Tibial nerve (tissue), 4 donors: Measurements from ENCODE around the gene RSPH3. TPM values are rescaled to one million over a fixed set of nuclear protein-coding genes. Genes with fewer than 3 reads are reported as not detected.

Experiments
- DNase-seq, 2 donors: peaks; one replicate each; pipeline ENCODE4 v3.0.0-alpha.2; 2019; ENCODE audit warnings: low spot score in 2 of 2
- H3K27ac ChIP-seq, 4 donors: fragments of 200-600 bp; sonication (generic) in 3 of 4; one replicate each; pipeline ENCODE4 v1.5.1; 2017 to 2019; ENCODE audit warnings: mild to moderate bottlenecking in 1 of 4
- H3K27me3 ChIP-seq, 2 donors: fragments of 200-600 bp; sonication (generic) in 1 of 2; one replicate each; pipeline versions ENCODE4 v1.5.1 to v1.6.0; 2017 to 2019
- H3K36me3 ChIP-seq, 3 donors: fragments of 200-600 bp; sonication (generic); one replicate each; pipeline ENCODE4 v1.5.1; 2018 to 2019
- H3K4me1 ChIP-seq, 4 donors: fragments of 200-600 bp; sonication (generic) in 3 of 4; one replicate each; pipeline ENCODE4 v1.5.1; 2017 to 2019
- H3K4me3 ChIP-seq, 4 donors: fragments of 200-600 bp; sonication (generic) in 3 of 4; one replicate each; pipeline ENCODE4 v1.5.1; 2017 to 2019; ENCODE audit warnings: mild to moderate bottlenecking in 1 of 4, moderate library complexity in 1 of 4
- H3K9me3 ChIP-seq, 4 donors: fragments of 200-600 bp; sonication (generic) in 3 of 4; one replicate each; pipeline ENCODE4 v1.5.1; 2017 to 2019
- EP300 ChIP-seq, 2 donors: sonication (generic); formaldehyde crosslinking; IDR thresholded peaks; one replicate each; pipeline ENCODE4 v1.6.1; 2017; ENCODE audit warnings: antibody characterized with exemption in 2 of 2, mild to moderate bottlenecking in 1 of 2
- POLR2A ChIP-seq, 2 donors: fragments of 450-650 bp; IDR thresholded peaks; one replicate each; pipeline ENCODE4 v1.6.1; 2017; ENCODE audit warnings: antibody characterized with exemption in 2 of 2, mild to moderate bottlenecking in 2 of 2, moderate library complexity in 2 of 2
- WGBS, 2 donors: methylation state at CpG; one replicate each; pipeline ENCODE4 v1.1.5; 2018; 5-methylcytosine and 5-hydroxymethylcytosine counted together
- total RNA-seq, 4 donors: library from RNA; depleted of rRNA; stranded (reverse); fragments of >200 nt; gene quantifications; one replicate each; pipeline ENCODE4 v1.1.0, GENCODE V29; 2016
- TF ChIP-seq, protein P1 (sequence below), 5 experiments: fragments of 200-600 bp in 3 of 5; fragments of 450-650 bp in 2 of 5; sonication (generic) in 3 of 5; IDR thresholded peaks; one replicate each; pipeline ENCODE4 v1.5.1; 2016 to 2019; ENCODE audit warnings: antibody characterized with exemption in 5 of 5, mild to moderate bottlenecking in 3 of 5, moderate library complexity in 2 of 5

RSPH3 gene
- total RNA-seq, 4 donors from 2014 or later: 8.2 to 11.6 (median 11.0) TPM

GRCh38 chr6:158947284-158947683, 52.7 kb downstream of the RSPH3 start:
- no peaks in the 10 kb centered on the region for H3K27me3 ChIP-seq
- H3K4me3 ChIP-seq: no peak overlapping the region
- H3K9me3 ChIP-seq: peaks cover 0 to 14% (median 4%) of the 10 kb centered on the region in 4 donors
- H3K4me1 ChIP-seq: no peaks in the 10 kb centered on the region
- no peak overlapping the region for H3K27ac ChIP-seq
- no peak for DNase-seq
- H3K36me3 ChIP-seq: no peaks in the 10 kb centered on the region
- TF ChIP-seq, protein P1, sequence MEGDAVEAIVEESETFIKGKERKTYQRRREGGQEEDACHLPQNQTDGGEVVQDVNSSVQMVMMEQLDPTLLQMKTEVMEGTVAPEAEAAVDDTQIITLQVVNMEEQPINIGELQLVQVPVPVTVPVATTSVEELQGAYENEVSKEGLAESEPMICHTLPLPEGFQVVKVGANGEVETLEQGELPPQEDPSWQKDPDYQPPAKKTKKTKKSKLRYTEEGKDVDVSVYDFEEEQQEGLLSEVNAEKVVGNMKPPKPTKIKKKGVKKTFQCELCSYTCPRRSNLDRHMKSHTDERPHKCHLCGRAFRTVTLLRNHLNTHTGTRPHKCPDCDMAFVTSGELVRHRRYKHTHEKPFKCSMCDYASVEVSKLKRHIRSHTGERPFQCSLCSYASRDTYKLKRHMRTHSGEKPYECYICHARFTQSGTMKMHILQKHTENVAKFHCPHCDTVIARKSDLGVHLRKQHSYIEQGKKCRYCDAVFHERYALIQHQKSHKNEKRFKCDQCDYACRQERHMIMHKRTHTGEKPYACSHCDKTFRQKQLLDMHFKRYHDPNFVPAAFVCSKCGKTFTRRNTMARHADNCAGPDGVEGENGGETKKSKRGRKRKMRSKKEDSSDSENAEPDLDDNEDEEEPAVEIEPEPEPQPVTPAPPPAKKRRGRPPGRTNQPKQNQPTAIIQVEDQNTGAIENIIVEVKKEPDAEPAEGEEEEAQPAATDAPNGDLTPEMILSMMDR (IDR thresholded peaks at IDR 0.05): no peak
- TF ChIP-seq EP300 (IDR thresholded peaks at IDR 0.05) (no peak), POLR2A (IDR thresholded peaks at IDR 0.05) (no peak)
- WGBS, 2 donors: 87 to 90% methylated on average over 8 of the region's 8 CpGs

DNA sequence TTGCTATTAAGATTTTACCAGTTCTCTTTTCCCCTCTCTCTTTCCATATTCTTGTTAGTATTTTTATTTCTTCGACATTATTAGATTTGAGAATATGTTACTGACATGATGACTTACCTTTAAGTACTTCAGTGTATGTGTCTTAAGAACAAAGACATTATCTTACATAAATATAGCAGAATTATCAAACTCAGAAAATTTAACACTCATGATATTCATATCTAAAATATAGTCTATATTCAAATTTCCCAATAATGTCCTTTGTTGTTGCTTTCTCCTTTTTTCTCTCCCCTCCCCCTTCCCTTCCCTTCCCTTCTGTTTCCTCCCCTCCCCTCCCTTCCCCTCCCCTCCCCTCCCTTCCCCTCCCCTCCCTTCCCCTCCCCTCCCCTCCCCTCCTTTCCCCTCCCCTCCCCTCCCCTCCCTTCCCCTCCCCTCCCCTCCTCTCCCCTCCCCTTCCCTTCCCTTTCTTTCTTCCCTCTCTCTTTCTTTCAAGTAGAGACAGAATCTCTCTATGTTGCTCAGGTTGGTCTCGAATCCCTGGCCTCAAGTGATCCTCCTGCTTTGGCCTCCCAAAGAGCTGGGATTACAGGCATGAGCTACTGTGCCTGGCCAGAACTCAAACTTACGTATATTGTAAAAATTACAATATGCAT, 56.5 kb downstream of the RSPH3 start:
- H3K4me3 ChIP-seq: no peak overlapping the region
- WGBS, 2 donors: 96 to 98% methylated on average over 3 of the region's 3 CpGs
- H3K27me3 ChIP-seq: no peaks in the 10 kb centered on the region
- peaks cover 0 to 7% (median 2%) of the 10 kb centered on the region in 4 donors for H3K9me3 ChIP-seq
- H3K4me1 ChIP-seq: peaks cover 0 to 10% (median 0%) of the 10 kb centered on the region in 4 donors
- TF ChIP-seq POLR2A (IDR thresholded peaks at IDR 0.05) (no peak), EP300 (IDR thresholded peaks at IDR 0.05) (no peak)
- TF ChIP-seq, protein P1 (IDR thresholded peaks at IDR 0.05): no peak
- DNase-seq: no peak
- H3K36me3 ChIP-seq: no peaks in the 10 kb centered on the region
- H3K27ac ChIP-seq: no peak overlapping the region

DNA sequence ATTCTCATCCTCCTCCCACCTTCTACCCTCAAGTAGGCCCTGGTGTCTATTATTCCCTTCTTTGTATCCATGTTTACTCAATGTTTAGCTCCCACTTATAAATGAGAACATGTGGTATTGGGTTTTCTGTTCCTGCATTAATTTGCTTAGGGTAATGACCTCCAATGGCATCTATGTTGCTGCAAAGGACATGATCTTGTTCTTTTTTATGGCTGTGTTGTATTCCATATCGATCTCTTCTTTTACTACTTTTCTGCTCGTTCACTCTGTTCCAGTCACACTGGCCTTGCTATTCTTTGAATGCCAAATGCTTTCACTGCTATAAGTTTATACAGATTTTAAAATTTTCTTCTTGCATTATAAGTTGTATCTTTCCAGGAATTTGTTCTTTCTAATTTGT, 57.7 kb downstream of the RSPH3 start:
- DNase-seq: no peak
- H3K9me3 ChIP-seq: peaks cover 0 to 7% (median 2%) of the 10 kb centered on the region in 4 donors
- no peak overlapping the region for H3K27ac ChIP-seq
- WGBS, 2 donors: 94 to 98% methylated on average over 2 of the region's 2 CpGs
- H3K27me3 ChIP-seq: no peaks in the 10 kb centered on the region
- H3K36me3 ChIP-seq: no peaks in the 10 kb centered on the region
- TF ChIP-seq EP300 (IDR thresholded peaks at IDR 0.05): no peak
- no peak overlapping the region for H3K4me3 ChIP-seq
- peaks cover 0 to 10% (median 0%) of the 10 kb centered on the region in 4 donors for H3K4me1 ChIP-seq

DNA sequence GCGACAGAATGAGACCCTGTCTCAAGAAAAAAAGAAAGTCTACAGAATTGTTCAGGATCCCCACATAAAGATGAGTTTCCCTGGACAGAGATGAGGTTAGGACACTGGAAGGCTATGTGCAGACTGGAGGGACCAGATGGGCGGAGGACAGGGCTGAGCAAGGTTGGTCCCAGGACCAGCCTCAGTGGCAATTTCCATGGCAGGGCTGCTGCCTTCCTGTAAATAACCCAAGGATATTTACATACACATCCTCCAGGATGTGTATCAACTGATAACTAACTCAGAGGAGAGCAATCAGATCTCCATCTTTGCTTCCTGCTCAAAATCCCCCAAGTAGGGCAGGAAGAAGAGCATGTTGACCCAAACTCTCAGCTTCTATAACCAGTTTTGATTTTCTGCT, 58.8 kb downstream of the RSPH3 start:
- no peak for DNase-seq
- Histone ChIP-seq H3K4me1 (peaks cover 0 to 10% (median 0%) of the 10 kb centered on the region in 4 donors), H3K4me3 (no peak overlapping the region), H3K27ac (no peak overlapping the region), H3K9me3 (peaks cover 0 to 7% (median 2%) of the 10 kb centered on the region in 4 donors), H3K36me3 (no peaks in the 10 kb centered on the region), H3K27me3 (no peaks in the 10 kb centered on the region)
- 64 to 94% methylated on average over 2 of the region's 2 CpGs for WGBS, 2 donors
- no peak for TF ChIP-seq POLR2A (IDR thresholded peaks at IDR 0.05)
- TF ChIP-seq, protein P1 (IDR thresholded peaks at IDR 0.05): no peak
- TF ChIP-seq EP300 (IDR thresholded peaks at IDR 0.05): no peak

DNA sequence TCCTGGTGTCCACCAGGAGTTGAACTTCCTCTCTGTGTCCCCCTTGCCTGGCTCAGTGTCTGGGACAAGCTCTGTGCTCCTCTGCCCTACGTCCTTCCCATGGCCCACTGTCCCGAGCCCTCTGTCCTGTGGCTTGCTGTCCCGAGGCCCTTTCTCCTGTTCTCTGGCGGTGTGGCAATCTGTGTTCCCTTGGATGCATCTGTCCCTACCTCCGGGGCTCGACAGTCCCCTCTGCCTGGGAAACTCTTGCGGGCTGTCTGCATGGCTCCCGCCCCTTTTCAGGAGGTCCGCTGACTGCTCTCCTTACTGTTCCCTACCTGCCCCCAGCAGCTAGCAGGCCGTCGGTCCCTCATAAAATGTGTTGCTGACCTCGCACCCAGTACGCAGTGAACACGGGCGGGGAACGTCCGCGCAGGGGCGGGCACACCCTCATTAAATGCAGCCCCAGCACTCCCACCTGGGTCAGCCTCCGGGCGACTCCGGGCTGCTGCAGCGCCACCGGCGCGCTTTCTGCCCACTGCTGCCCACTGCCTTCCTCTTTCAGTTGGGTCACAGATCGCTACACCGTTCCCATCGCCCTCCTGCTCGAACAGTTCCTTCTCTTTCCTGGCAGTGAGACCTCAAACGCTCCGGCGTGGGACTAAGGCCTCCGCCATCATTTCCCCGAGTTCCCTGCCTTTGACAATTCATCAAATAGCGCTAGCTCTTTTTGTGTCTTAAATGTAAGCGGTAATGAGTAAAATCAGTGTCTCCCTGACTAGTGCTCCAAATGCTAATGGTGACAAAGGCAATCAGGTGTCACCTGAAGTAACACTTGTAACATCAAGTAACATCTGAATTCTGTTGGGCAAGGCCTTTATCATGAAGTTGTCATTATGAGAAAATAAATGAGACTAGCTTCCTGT, 60.5 kb downstream of the RSPH3 start:
- WGBS, 2 donors: 19 to 35% methylated on average over 37 of the region's 37 CpGs
- TF ChIP-seq, protein P1 (IDR thresholded peaks at IDR 0.05): no peak
- no peak for TF ChIP-seq POLR2A (IDR thresholded peaks at IDR 0.05)
- no peak for TF ChIP-seq EP300 (IDR thresholded peaks at IDR 0.05)
- H3K4me1 ChIP-seq: peaks cover 0 to 10% (median 0%) of the 10 kb centered on the region in 4 donors
- H3K27ac ChIP-seq: peak overlapping the region in 1 of 4 donors; percentile 15
- no peaks in the 10 kb centered on the region for H3K27me3 ChIP-seq
- peaks cover 0 to 7% (median 2%) of the 10 kb centered on the region in 4 donors for H3K9me3 ChIP-seq
- DNase-seq: no peak
- H3K36me3 ChIP-seq: no peaks in the 10 kb centered on the region
- peak overlapping the region in 2 of 4 donors; percentile 34 to 35 for H3K4me3 ChIP-seq
